NCI-H2107 (cell line): ENCODE data around the gene PCCA.
"Not testable (repeated sequence)": the region's sequence is repeated elsewhere in the genome, so short reads cannot be mapped to it uniquely, and the experiment has no call there.

Experiments
- DNase-seq: peaks from one replicate; lab custom pipeline; 2025; lab: John Stamatoyannopoulos, UW

PCCA gene

GRCh38 chr13:100546713-100547405 lies 458.0 kb downstream of the PCCA start:
- DNase-seq, result no peak

- DNase-seq, result no peak
Observed at GRCh38 chr13:100547791-100548201, 458.9 kb downstream of the PCCA start.

- DNase-seq, result no peak
Observed at GRCh38 chr13:100549316-100549715, 460.4 kb downstream of the PCCA start.

- DNase-seq, result no peak
Observed at GRCh38 chr13:100552755-100553154, 463.9 kb downstream of the PCCA start.

- DNase-seq, result no peak
Observed at GRCh38 chr13:100559886-100560285, 471.0 kb downstream of the PCCA start.

- DNase-seq, result no peak
Observed at GRCh38 chr13:100560498-100561157, 471.7 kb downstream of the PCCA start.

GRCh38 chr13:100561158-100561499 lies 472.2 kb downstream of the PCCA start:
- DNase-seq, result no peak

GRCh38 chr13:100561599-100562204 lies 472.8 kb downstream of the PCCA start:
- no peak for DNase-seq

GRCh38 chr13:100563779-100564178 lies 474.9 kb downstream of the PCCA start:
- no peak for DNase-seq

GRCh38 chr13:100564444-100565223 lies 475.7 kb downstream of the PCCA start:
- no peak for DNase-seq

GRCh38 chr13:100565286-100565685 lies 476.4 kb downstream of the PCCA start:
- DNase-seq, result no peak

- no peak for DNase-seq
Observed at GRCh38 chr13:100566543-100566942, 477.6 kb downstream of the PCCA start.

- DNase-seq, result peak; percentile 49
Observed at GRCh38 chr13:100573121-100573520, 484.2 kb downstream of the PCCA start.

GRCh38 chr13:100577239-100577638 lies 488.3 kb downstream of the PCCA start:
- not testable (repeated sequence) for DNase-seq
